SIG-M5 (cell line): ENCODE measurements around the gene CLDN24.
"Not testable (repeated sequence)": the region's sequence is repeated elsewhere in the genome, so short reads cannot be mapped to it uniquely, and the experiment has no call there.

Experiments
- DNase-seq: peaks from one replicate; lab custom pipeline; 2025; lab: John Stamatoyannopoulos, UW

The CLDN24 gene

GRCh38 chr4:183347146-183347545, 24.9 kb upstream of the CLDN24 start:
- DNase-seq: no peak

- DNase-seq: no peak
These were observed 23.0 kb upstream of the CLDN24 start for GRCh38 chr4:183345261-183345660.

- no peak for DNase-seq
These were observed 22.5 kb upstream of the CLDN24 start for GRCh38 chr4:183344523-183345255.

GRCh38 chr4:183343730-183344129, 21.5 kb upstream of the CLDN24 start:
- DNase-seq: no peak

- no peak for DNase-seq
These were observed 20.6 kb upstream of the CLDN24 start for GRCh38 chr4:183342541-183343533.

GRCh38 chr4:183337833-183338232, 15.6 kb upstream of the CLDN24 start:
- DNase-seq: no peak

- no peak for DNase-seq
These were observed 15.1 kb upstream of the CLDN24 start for GRCh38 chr4:183337349-183337748.

GRCh38 chr4:183335369-183335940, 13.2 kb upstream of the CLDN24 start:
- no peak for DNase-seq

GRCh38 chr4:183333983-183334382, 11.8 kb upstream of the CLDN24 start:
- DNase-seq: no peak

- DNase-seq: no peak
These were observed 11.0 kb upstream of the CLDN24 start for GRCh38 chr4:183333202-183333601.

GRCh38 chr4:183332447-183332846, 10.2 kb upstream of the CLDN24 start:
- DNase-seq: no peak

- DNase-seq: no peak
These were observed 8.6 kb upstream of the CLDN24 start for GRCh38 chr4:183330841-183331240.

- no peak for DNase-seq
These were observed 7.9 kb upstream of the CLDN24 start for GRCh38 chr4:183329954-183330742.

GRCh38 chr4:183329244-183329643, 7.0 kb upstream of the CLDN24 start:
- DNase-seq: no peak

GRCh38 chr4:183328832-183329231, 6.6 kb upstream of the CLDN24 start:
- DNase-seq: no peak

- DNase-seq: no peak
These were observed 5.6 kb upstream of the CLDN24 start for GRCh38 chr4:183327827-183328226.

- DNase-seq: no peak
These were observed 4.6 kb upstream of the CLDN24 start for GRCh38 chr4:183326853-183327252.

- not testable (repeated sequence) for DNase-seq
These were observed 4.2 kb upstream of the CLDN24 start for GRCh38 chr4:183326387-183326786.

GRCh38 chr4:183324619-183325018, 2.4 kb upstream of the CLDN24 start:
- DNase-seq: no peak

GRCh38 chr4:183324056-183324455, 1.8 kb upstream of the CLDN24 start:
- not testable (repeated sequence) for DNase-seq

GRCh38 chr4:183323295-183323694, 1.1 kb upstream of the CLDN24 start:
- no peak for DNase-seq

GRCh38 chr4:183321516-183321915, 710 bp downstream of the CLDN24 start:
- no peak for DNase-seq
